Activated T-helper 1 cell treated with Interleukin-2 at 50 U/mL for 16 hours (primary cell): Measurements from ENCODE around the gene HAND1.

ENCODE experiments used
- DNase-seq: peaks from one replicate; pipeline ENCODE4 v3.0.0-alpha.2; 2020; ENCODE audit warnings: low read depth

Gene HAND1

GRCh38 chr5:154505567-154505966 is 27.5 kb upstream of the HAND1 start:
- no peak for DNase-seq

DNA sequence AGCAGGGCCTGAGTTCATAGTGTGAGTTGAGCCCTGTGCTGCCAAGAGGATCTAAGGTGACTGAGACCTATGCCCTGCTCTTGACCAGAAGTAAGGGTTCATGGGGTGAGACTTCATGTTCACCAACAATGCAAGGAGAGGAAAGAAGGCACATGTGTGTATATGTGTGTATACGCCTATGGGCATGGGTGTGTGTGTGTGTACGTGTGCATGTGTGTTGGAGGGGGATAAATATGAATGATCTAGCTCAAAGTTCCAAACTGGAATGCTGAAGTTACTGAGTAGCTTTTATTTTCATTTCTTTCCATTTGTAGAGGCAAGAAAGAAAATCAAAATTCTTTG is 25.6 kb upstream of the HAND1 start:
- no peak for DNase-seq

GRCh38 chr5:154502180-154502579 is 24.2 kb upstream of the HAND1 start:
- DNase-seq, result no peak

- DNase-seq, result no peak
Measured at GRCh38 chr5:154501566-154501965, 23.5 kb upstream of the HAND1 start.

GRCh38 chr5:154498994-154499393 is 21.0 kb upstream of the HAND1 start:
- DNase-seq, result no peak

DNA sequence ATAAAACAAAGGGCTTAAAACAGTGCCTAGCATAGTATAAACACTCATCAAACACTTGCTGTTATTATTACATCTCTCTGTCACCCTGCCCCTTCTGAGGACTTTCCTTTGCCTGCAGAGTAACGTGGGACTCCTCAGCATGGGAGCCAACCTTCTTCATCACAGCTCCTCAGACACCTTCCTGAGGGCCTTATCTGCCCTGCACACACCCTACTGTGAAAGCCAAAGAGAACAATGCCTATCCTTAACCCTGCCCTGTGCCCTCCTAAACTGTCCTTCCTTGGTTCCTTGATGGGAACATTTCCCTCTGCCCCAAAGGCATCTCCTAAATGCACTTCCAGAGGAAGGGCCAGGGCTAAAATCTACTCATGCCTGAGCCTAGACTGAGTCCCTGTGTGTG is 20.6 kb upstream of the HAND1 start:
- no peak for DNase-seq

- DNase-seq, result no peak
Measured at GRCh38 chr5:154494036-154494435, 16.0 kb upstream of the HAND1 start.

DNA sequence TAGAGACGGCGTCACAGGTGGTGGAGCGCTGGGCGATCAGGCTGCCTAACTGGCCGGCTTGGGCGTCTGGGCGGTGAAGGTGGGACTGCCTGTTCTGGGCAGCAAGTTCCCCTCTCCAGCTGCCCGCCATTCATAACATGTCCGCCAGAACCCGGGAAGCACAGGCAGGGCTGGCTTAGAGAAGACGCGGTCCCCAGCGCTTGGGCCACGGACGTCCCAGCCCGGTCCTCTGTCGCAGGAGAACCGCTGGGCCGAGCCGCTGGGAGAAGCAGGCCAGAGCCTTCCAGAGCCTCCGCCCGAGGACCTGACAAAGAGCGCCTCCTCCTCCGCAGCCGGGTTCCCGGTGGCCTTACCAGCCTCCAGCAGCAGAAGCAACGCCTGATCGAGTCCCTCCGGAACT is 15.2 kb upstream of the HAND1 start:
- DNase-seq, result no peak

DNA sequence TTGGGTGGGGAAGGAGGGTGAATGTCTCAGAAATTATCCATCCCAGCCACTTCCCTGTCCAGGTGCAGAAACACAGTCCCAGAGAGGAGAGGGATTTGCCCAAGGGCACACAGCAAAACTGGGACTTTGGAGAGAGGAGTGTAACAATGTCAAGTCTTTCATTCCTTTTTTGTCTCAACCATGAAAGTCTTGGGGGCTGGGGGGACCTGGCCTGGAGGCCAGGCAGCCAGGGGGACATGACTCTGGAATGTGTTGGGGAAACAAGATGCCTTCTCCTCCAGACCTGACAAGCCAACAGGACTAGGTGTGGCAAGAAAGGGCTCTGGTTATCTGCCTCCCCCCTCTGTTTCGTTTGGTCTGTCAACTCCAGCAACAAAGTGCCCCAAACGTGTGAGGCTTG is 13.9 kb upstream of the HAND1 start:
- DNase-seq, result no peak

- no peak for DNase-seq
Measured at GRCh38 chr5:154487541-154487940, 9.5 kb upstream of the HAND1 start.

DNA sequence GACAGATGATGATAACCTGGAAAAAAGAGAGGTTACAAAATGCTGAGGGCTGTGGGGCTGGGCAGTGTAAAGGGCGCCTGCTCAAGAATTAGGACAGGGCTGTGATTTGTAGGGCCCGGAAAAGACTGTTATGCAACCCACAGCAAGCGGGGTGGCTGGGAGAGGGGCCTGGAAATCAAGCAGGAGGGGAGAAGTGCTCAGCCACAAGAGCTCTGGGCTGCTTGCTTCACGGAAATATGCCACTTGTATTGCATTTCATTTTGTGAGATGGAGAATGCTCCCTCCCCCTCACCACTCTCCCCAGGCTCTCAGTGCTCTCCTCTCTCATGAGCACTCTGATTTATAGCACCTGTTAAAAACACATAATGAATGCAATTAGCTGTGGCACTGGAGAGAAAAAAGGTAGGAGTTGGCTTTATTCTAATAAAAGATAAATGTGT is 8.4 kb upstream of the HAND1 start:
- DNase-seq, result no peak

GRCh38 chr5:154485850-154486426 is 7.9 kb upstream of the HAND1 start:
- no peak for DNase-seq

GRCh38 chr5:154485096-154485491 is 7.1 kb upstream of the HAND1 start:
- no peak for DNase-seq

GRCh38 chr5:154484393-154485095 is 6.5 kb upstream of the HAND1 start:
- DNase-seq, result no peak

DNA sequence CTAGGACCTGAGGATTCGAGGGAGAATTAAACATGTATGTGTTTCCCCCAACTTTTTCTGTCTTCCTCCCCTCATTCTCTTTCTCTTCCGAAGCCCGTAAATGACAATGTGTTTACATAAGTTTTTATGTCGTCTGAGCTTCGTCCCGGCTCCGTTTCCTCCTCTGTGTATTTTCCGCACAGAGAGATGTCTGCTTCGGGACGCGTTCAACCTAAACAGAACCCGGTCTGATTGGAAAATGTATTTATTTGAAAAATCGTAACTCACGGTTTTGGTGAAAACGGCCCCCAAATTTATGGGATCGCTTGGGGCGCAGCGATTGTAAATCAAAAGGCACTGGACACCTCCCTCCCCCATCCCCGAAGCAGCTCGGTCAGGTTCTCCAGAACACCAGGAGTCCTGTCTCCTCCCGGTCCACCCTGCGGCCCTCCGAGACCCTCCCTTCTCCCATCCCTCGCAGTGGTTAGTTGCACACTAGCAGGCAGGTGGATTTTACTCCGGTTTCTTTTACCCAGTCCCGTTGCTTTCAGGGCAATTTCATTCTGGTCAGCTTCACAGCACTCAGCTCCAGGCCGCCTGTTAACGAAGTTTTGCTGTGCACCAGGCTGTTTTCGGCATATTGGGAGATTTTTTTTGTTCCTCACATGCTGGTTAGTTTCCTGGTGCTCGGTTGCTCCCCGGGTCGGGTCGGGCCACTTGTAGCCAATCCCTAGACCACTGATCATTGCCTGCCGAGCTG is 5.8 kb upstream of the HAND1 start:
- DNase-seq, result no peak

DNA sequence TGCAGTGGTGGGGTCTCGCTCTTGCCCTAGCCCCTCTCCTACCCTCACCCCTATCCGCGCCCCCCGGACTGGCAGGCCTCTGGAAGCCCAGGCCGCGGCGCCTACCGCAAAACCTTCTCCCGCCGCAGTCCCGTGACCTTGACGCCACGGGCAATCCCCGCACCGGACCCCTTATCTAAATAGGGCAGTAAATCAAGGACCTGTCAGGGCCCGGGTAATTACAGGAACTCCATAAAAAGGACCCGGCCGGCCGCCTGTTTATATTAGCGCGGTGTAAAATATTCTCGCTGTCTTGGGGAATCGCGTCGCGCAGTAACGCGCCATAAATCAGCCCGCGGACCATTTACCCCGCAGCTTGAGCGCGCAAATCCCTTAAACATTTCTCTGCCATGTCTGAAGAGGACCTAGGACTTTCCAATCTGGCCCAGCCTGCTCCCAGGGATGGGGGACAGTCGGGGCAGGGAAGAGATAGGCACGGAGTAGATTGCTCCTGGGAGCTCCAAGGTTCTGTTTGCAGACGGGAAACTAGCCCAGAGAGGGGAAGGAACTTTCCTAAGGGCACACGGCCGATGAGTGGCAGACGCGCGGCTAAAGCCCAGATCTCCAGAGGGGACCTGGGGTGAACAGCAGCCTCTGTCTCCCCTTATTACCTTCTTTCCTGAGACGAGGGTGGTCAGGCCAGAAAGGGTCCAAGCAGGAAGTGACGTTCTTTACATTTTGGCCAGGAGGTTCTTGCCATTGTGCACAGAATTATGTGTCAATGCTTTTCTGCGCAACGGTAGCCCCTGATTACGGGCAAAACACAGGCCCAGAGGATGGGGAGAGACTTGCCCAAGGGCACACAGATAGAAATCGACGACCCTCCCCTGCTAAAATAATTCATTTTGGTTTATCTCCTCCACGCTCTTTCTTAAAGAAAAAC is 4.8 kb upstream of the HAND1 start:
- DNase-seq, result no peak

GRCh38 chr5:154481584-154482381 is 3.8 kb upstream of the HAND1 start:
- DNase-seq, result no peak

GRCh38 chr5:154480847-154481246 is 2.8 kb upstream of the HAND1 start:
- no peak for DNase-seq

- DNase-seq, result no peak
Measured at GRCh38 chr5:154479944-154480750, 2.1 kb upstream of the HAND1 start.

GRCh38 chr5:154479160-154479943 is 1.3 kb upstream of the HAND1 start:
- no peak for DNase-seq
